ENCODE data around the gene ZNF436.

DNA sequence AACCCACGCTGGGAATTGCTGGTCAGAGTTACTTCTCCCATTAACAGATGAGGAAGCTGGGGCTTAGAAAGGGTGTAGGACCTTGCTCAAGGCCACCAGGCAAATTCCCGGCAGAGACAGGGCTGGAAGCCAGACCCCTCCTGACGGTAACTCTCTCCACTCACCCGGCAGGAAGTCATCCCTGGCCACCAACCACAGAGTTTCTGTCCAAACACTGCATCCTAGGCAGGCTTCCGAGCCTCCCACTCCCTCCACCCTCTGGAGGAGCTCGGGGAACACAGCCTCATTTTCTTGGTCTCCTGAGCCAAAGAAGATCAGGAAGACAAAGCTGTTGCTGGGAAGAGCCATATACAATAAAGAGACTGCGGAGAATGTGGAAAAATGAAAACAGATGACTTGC lies 25.0 kb upstream of the ZNF436 start:
- no peak for TF ChIP-seq POLR2A (IDR thresholded peaks at IDR 0.05; ENCODE audit: extremely low read depth, insufficient read length)
- TF ChIP-seq, protein P1, sequence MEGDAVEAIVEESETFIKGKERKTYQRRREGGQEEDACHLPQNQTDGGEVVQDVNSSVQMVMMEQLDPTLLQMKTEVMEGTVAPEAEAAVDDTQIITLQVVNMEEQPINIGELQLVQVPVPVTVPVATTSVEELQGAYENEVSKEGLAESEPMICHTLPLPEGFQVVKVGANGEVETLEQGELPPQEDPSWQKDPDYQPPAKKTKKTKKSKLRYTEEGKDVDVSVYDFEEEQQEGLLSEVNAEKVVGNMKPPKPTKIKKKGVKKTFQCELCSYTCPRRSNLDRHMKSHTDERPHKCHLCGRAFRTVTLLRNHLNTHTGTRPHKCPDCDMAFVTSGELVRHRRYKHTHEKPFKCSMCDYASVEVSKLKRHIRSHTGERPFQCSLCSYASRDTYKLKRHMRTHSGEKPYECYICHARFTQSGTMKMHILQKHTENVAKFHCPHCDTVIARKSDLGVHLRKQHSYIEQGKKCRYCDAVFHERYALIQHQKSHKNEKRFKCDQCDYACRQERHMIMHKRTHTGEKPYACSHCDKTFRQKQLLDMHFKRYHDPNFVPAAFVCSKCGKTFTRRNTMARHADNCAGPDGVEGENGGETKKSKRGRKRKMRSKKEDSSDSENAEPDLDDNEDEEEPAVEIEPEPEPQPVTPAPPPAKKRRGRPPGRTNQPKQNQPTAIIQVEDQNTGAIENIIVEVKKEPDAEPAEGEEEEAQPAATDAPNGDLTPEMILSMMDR (IDR thresholded peaks at IDR 0.05; ENCODE audit: low read depth, low read length): no peak
- TF ChIP-seq, protein P2, sequence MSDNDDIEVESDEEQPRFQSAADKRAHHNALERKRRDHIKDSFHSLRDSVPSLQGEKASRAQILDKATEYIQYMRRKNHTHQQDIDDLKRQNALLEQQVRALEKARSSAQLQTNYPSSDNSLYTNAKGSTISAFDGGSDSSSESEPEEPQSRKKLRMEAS (IDR thresholded peaks at IDR 0.05; ENCODE audit: low read depth, low read length): no peak

Data from NB4 (cell line).